ENCODE results near the gene KLF2.

The KLF2 gene

GRCh38 chr19:16363133-16363851 lies 38.7 kb downstream of the KLF2 start:
- H3K9me3 Mint-ChIP-seq, result no peaks in the 10 kb centered on the region
- H3K4me3 Mint-ChIP-seq, result peak overlapping the region; percentile 23
- peaks cover 60% of the 10 kb centered on the region for H3K4me1 Mint-ChIP-seq
- peaks cover 1% of the 10 kb centered on the region for H3K36me3 Mint-ChIP-seq
- peak overlapping the region; percentile 60 for H3K27ac Mint-ChIP-seq
- H3K27me3 Mint-ChIP-seq, result no peaks in the 10 kb centered on the region

DNA sequence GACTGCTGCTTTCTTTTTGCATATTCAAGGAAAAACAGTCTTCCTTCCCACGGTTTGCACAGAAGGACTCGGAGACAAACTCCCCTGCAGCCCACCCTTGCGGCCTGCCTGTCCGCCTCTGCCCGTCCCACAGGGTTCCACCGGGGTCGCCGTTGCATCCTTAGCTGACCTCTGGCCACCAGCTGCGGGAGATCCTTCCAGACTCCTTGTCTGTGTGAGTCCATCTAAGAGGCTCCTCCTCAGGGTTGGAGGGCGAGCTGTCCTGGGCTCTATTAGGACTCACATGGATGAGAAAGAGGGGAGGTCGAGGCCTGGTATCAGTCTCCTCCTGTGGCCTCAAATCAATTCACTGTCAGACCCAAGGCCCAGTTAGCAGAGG lies 39.2 kb downstream of the KLF2 start:
- peaks cover 55% of the 10 kb centered on the region for H3K4me1 Mint-ChIP-seq
- no peak overlapping the region for H3K4me3 Mint-ChIP-seq
- H3K36me3 Mint-ChIP-seq, result no peaks in the 10 kb centered on the region
- H3K27ac Mint-ChIP-seq, result peak overlapping the region; percentile 24
- no peaks in the 10 kb centered on the region for H3K9me3 Mint-ChIP-seq
- H3K27me3 Mint-ChIP-seq, result no peaks in the 10 kb centered on the region

- H3K36me3 Mint-ChIP-seq, result no peaks in the 10 kb centered on the region
- peaks cover 50% of the 10 kb centered on the region for H3K4me1 Mint-ChIP-seq
- no peak overlapping the region for H3K27ac Mint-ChIP-seq
- no peaks in the 10 kb centered on the region for H3K9me3 Mint-ChIP-seq
- no peak overlapping the region for H3K4me3 Mint-ChIP-seq
- H3K27me3 Mint-ChIP-seq, result no peaks in the 10 kb centered on the region
Observed at GRCh38 chr19:16364231-16364865, 39.7 kb downstream of the KLF2 start.

GRCh38 chr19:16365300-16365996 lies 40.8 kb downstream of the KLF2 start:
- peak overlapping the region; percentile 20 for H3K27ac Mint-ChIP-seq
- no peaks in the 10 kb centered on the region for H3K9me3 Mint-ChIP-seq
- peak overlapping the region; percentile 83 for H3K4me3 Mint-ChIP-seq
- peaks cover 39% of the 10 kb centered on the region for H3K4me1 Mint-ChIP-seq
- no peaks in the 10 kb centered on the region for H3K36me3 Mint-ChIP-seq
- no peaks in the 10 kb centered on the region for H3K27me3 Mint-ChIP-seq

- H3K27me3 Mint-ChIP-seq, result no peaks in the 10 kb centered on the region
Observed at GRCh38 chr19:16366056-16366432, 41.4 kb downstream of the KLF2 start.

DNA sequence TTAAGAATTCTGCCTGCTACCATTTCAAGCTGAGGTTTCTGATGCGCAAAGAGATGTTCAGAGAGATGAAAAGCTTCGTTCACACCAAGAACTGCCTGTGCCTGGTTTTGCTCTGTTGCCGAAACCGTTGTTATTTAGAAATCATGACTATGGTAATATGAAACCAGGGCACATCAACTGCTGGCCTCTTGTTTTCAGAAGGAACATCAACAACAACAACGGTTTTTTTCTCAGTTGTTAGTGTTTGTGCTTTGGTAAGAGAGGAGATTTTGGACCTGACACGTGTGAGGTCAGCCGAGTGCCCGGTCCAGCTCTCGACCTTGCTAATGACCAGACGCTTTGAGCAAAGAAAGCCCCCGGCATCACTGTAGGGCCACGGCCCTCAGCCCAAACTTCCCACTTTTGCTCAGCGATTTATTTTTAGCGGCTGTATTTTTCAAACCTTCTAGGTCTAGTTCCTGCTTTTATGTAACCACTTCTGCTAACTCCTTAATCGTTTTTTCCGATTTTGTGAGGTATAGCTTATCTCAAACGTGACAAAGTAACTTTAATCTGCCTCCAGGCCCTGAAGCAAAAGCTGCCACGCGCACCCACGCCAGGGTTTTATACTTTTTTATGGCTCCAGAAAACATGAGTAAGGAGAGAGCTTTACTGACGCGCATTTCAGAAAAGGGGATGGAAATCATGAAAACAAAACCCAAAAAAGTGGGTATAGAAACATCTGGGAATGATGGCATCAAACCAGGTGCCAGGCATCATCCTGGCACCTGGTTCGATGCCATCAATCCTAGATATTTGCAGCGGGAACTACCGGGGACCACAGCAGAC lies 42.0 kb downstream of the KLF2 start:
- peaks cover 27% of the 10 kb centered on the region for H3K4me1 Mint-ChIP-seq
- peak overlapping the region; percentile 83 for H3K4me3 Mint-ChIP-seq
- no peaks in the 10 kb centered on the region for H3K36me3 Mint-ChIP-seq
- H3K27ac Mint-ChIP-seq, result peak overlapping the region; percentile 86
- H3K27me3 Mint-ChIP-seq, result no peaks in the 10 kb centered on the region
- no peaks in the 10 kb centered on the region for H3K9me3 Mint-ChIP-seq

More at GRCh38 chr19:16366056-16366432, 41.4 kb downstream of the KLF2 start:
- Mint-ChIP-seq H3K4me3 (peak overlapping the region; percentile 83), H3K4me1 (peaks cover 33% of the 10 kb centered on the region), H3K9me3 (no peaks in the 10 kb centered on the region), H3K27ac (peak overlapping the region; percentile 86), H3K36me3 (no peaks in the 10 kb centered on the region)

DNA sequence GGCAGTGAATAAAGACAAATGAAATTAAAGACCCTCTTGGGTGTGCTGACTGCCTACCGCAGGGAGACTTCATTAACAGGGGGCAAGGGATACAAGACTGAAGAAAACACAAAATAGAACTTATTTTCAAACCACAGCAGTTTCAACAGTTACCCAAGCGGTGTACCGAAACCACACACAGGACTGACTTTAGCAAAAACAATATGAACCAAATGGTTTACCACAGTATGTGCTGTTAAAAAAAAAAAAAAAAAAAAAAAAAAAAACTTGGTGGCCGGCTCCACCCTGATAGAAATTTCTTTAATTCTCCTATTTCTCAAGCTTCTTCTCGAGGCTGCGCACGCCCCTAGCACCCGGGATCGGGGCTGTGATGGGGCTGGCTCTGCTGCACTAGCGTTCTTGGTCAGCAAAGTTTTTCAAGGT lies 42.6 kb downstream of the KLF2 start:
- Mint-ChIP-seq H3K4me1 (peaks cover 20% of the 10 kb centered on the region), H3K27me3 (no peaks in the 10 kb centered on the region), H3K9me3 (no peaks in the 10 kb centered on the region), H3K27ac (peak overlapping the region; percentile 86), H3K36me3 (no peaks in the 10 kb centered on the region), H3K4me3 (peak overlapping the region; percentile 83)

GRCh38 chr19:16368385-16369305 lies 44.0 kb downstream of the KLF2 start:
- Mint-ChIP-seq H3K9me3 (no peaks in the 10 kb centered on the region), H3K4me3 (no peak overlapping the region), H3K27me3 (no peaks in the 10 kb centered on the region), H3K36me3 (no peaks in the 10 kb centered on the region), H3K27ac (no peak overlapping the region), H3K4me1 (peaks cover 8% of the 10 kb centered on the region)

- Mint-ChIP-seq H3K27me3 (no peaks in the 10 kb centered on the region), H3K36me3 (no peaks in the 10 kb centered on the region), H3K9me3 (no peaks in the 10 kb centered on the region), H3K27ac (peak overlapping the region; percentile 19), H3K4me3 (no peak overlapping the region), H3K4me1 (peaks cover 2% of the 10 kb centered on the region)
Observed at GRCh38 chr19:16369306-16369663, 44.7 kb downstream of the KLF2 start.

- H3K4me3 Mint-ChIP-seq, result no peak overlapping the region
- H3K9me3 Mint-ChIP-seq, result no peaks in the 10 kb centered on the region
- peaks cover 2% of the 10 kb centered on the region for H3K36me3 Mint-ChIP-seq
- H3K4me1 Mint-ChIP-seq, result no peaks in the 10 kb centered on the region
- no peaks in the 10 kb centered on the region for H3K27me3 Mint-ChIP-seq
- peak overlapping the region; percentile 82 for H3K27ac Mint-ChIP-seq
Observed at GRCh38 chr19:16369664-16370576, 45.3 kb downstream of the KLF2 start.

DNA sequence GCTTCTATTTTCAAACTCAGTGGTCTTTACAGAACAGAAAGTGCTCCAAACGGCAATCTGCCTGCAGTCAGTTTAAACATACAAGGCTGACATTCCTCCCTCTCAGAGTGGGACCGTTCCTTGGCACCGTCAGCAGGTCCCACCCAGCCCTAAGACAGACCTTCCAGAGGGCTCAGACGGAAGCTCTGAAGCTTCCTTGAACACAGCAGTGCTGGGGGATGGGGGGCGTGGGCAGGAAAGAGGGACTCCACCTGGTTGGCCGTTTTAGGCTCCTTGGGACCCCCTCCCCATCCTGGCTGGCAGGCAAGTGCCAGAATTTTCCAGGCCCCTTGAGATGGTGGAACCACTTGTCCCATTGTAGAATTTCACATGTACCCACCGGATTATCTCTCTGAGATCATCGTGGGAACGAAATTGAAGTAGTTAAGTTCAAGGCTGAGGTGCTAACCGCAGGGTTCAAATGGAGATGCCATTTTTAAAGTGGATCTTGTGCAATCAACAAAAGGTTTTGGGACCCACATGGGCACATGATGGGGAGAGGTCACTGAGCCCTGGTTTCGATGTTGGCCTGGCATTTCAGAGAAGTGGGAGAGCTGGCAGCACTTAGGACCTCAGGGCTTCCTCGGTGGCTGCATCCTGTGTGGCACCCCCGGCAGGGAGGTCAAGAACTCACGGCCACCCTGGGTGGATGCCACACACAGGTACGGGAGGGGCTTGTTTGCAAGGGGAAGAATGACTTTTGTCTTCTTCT lies 46.2 kb downstream of the KLF2 start:
- Mint-ChIP-seq H3K36me3 (peaks cover 5% of the 10 kb centered on the region), H3K4me3 (no peak overlapping the region), H3K4me1 (no peaks in the 10 kb centered on the region), H3K27ac (peak overlapping the region; percentile 82), H3K9me3 (no peaks in the 10 kb centered on the region), H3K27me3 (no peaks in the 10 kb centered on the region)

DNA sequence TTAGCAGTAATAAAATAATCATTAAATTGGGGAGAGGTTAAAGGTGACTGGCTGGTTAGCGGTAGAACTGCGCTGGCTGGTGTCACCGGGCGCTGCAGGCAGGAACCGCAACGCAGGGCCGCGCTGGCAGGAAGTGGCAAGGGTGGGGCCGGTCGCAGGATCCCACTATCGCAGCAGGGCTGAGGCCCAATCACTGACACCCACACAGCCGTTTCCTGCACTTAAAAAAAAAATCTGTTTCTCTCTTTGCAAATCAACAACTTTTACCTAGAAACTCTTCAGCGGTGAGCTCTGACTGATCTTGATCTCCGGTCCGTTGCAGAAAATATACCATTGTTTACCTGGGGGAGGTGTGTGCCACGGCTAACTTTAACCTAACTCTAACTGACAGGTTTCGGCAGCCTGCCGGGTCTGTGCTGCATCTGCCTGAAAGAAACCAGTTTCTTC lies 46.9 kb downstream of the KLF2 start:
- Mint-ChIP-seq H3K4me1 (no peaks in the 10 kb centered on the region), H3K9me3 (no peaks in the 10 kb centered on the region), H3K27me3 (no peaks in the 10 kb centered on the region), H3K4me3 (no peak overlapping the region), H3K27ac (peak overlapping the region; percentile 82), H3K36me3 (peaks cover 8% of the 10 kb centered on the region)

Data from activated naive CD4-positive, alpha-beta T cell treated with anti-CD3 and anti-CD28 coated beads, Interleukin-2, amount 50 U/mL, for 24 hours (primary cell).